Liver (tissue), 3 donors: ENCODE measurements around the gene ARCN1.

Source experiments
- CTCF ChIP-seq: fragments of 150-350 bp; IDR thresholded peaks from 2 replicates; pipeline ENCODE4 v1.5.1; 2017; ENCODE audit warnings: improper control_type of control experiment, low read depth, low read length; ENCODE audit not compliant: missing input control
- GABPA ChIP-seq, 2 donors: IDR thresholded peaks in 1 of 2; conservative IDR thresholded peaks in 1 of 2; 2 replicates each; pipeline ENCODE4 v1.6.1; 2016; ENCODE audit warnings: antibody characterized with exemption in 2 of 2, mild to moderate bottlenecking in 1 of 2, moderate library complexity in 1 of 2
- JUND ChIP-seq, 2 donors: IDR thresholded peaks; 2 replicates each; pipeline ENCODE4 v1.6.1; 2016; ENCODE audit warnings: antibody characterized with exemption in 2 of 2
- YY1 ChIP-seq: IDR thresholded peaks from 2 replicates; pipeline ENCODE4 v1.6.1; 2016; ENCODE audit warnings: antibody characterized with exemption, mild to moderate bottlenecking
- TF ChIP-seq, protein P1 (sequence below): IDR thresholded peaks from 2 replicates; pipeline ENCODE4 v1.6.1; 2016; ENCODE audit warnings: antibody characterized with exemption, mild to moderate bottlenecking
- donor health status: healthy.
- donor health status: healthy.

GRCh38 chr11:118619444-118620197 is 47.4 kb downstream of the ARCN1 start:
- no peak for TF ChIP-seq CTCF
- TF ChIP-seq, protein P1, sequence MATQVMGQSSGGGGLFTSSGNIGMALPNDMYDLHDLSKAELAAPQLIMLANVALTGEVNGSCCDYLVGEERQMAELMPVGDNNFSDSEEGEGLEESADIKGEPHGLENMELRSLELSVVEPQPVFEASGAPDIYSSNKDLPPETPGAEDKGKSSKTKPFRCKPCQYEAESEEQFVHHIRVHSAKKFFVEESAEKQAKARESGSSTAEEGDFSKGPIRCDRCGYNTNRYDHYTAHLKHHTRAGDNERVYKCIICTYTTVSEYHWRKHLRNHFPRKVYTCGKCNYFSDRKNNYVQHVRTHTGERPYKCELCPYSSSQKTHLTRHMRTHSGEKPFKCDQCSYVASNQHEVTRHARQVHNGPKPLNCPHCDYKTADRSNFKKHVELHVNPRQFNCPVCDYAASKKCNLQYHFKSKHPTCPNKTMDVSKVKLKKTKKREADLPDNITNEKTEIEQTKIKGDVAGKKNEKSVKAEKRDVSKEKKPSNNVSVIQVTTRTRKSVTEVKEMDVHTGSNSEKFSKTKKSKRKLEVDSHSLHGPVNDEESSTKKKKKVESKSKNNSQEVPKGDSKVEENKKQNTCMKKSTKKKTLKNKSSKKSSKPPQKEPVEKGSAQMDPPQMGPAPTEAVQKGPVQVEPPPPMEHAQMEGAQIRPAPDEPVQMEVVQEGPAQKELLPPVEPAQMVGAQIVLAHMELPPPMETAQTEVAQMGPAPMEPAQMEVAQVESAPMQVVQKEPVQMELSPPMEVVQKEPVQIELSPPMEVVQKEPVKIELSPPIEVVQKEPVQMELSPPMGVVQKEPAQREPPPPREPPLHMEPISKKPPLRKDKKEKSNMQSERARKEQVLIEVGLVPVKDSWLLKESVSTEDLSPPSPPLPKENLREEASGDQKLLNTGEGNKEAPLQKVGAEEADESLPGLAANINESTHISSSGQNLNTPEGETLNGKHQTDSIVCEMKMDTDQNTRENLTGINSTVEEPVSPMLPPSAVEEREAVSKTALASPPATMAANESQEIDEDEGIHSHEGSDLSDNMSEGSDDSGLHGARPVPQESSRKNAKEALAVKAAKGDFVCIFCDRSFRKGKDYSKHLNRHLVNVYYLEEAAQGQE, result no peak
- TF ChIP-seq GABPA (IDR thresholded peaks at IDR 0.05 in 1 of 2, conservative IDR thresholded peaks at IDR 0.05 in 1 of 2), result no peak
- peak; percentile 55 to 68 for TF ChIP-seq JUND (IDR thresholded peaks at IDR 0.05)
- no peak for TF ChIP-seq YY1
